Activated T-helper 2 cell treated with anti-CD3 and anti-CD28 coated beads, Interferon-gamma antibody, Interleukin-2, Interleukin-4, amounts not matched to agents 10 μg/mL and 5 μg/mL and 100 μg/mL, durations not matched to agents 14 hours and 24 hours and 36 hours (primary cell): ENCODE data around the gene COG4. TPM values are rescaled to one million over a fixed set of nuclear protein-coding genes. Genes with fewer than 3 reads are reported as not detected.

ENCODE experiments used
- DNase-seq: peaks from one replicate; pipeline ENCODE4 v3.0.0; 2021; ENCODE audit warnings: low spot score
- H3K27ac Mint-ChIP-seq: one replicate; pipeline ENCODE4 v1.8.0; 2021; ENCODE audit warnings: mixed read lengths
- H3K27me3 Mint-ChIP-seq: one replicate; pipeline ENCODE4 v1.8.0; 2021; ENCODE audit warnings: low read depth, mixed read lengths
- H3K36me3 Mint-ChIP-seq: one replicate; pipeline ENCODE4 v1.8.0; 2021; ENCODE audit warnings: low read depth, mixed read lengths
- H3K4me1 Mint-ChIP-seq: one replicate; pipeline ENCODE4 v1.8.0; 2021; ENCODE audit warnings: low read depth, mixed read lengths
- H3K4me3 Mint-ChIP-seq: one replicate; pipeline ENCODE4 v1.8.0; 2021; ENCODE audit warnings: low read depth, mild to moderate bottlenecking, moderate library complexity, mixed read lengths
- H3K9me3 Mint-ChIP-seq: one replicate; pipeline ENCODE4 v1.8.0; 2021; ENCODE audit warnings: mixed read lengths
- intact Hi-C: fragments of 100-400 bp; cut with micrococcal nuclease; formaldehyde crosslinking; loops from one replicate; pipeline ENCODE4 v1.15.1; 2023
- total RNA-seq: library from RNA; stranded (reverse); gene quantifications from 2 replicates; pipeline ENCODE4 v1.2.3, GENCODE V29; 2022

COG4 gene
- total RNA-seq, 1 donor from 2014 or later, result 37.9 TPM

GRCh38 chr16:70493802-70494201, 29.6 kb downstream of the COG4 start:
- Mint-ChIP-seq H3K36me3 (peaks cover 52% of the 10 kb centered on the region), H3K4me1 (peaks cover 13% of the 10 kb centered on the region), H3K4me3 (no peak overlapping the region), H3K27ac (peak overlapping the region; percentile 44), H3K27me3 (no peaks in the 10 kb centered on the region), H3K9me3 (no peaks in the 10 kb centered on the region)
- intact Hi-C loops, result no loop called here
- DNase-seq, result no peak

GRCh38 chr16:70490261-70490660, 33.1 kb downstream of the COG4 start:
- Mint-ChIP-seq H3K36me3 (peaks cover 39% of the 10 kb centered on the region), H3K4me1 (peaks cover 12% of the 10 kb centered on the region), H3K27me3 (no peaks in the 10 kb centered on the region), H3K4me3 (no peak overlapping the region), H3K27ac (no peak overlapping the region), H3K9me3 (no peaks in the 10 kb centered on the region)
- intact Hi-C loops, result no loop called here
- DNase-seq, result no peak

DNA sequence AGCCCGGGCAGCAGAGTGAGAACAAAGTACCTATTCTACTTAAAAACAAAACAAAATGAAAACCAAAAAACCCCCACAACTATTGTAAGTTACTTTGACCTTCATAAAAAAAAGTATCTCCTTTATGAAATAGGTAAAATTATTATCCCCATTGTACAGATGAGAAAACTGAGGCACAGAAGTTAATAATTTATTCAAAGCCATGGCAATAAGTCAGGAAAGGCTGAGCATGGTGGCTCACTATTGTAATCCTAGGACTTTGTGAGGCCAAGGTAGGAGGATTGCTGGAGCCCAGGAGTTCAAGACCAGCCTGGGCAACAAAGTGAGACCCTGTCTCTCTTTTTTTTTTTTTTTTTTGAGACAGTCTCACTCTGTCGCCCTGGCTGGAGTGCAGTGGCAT, 38.5 kb downstream of the COG4 start:
- H3K36me3 Mint-ChIP-seq, result peaks cover 25% of the 10 kb centered on the region
- H3K27ac Mint-ChIP-seq, result no peak overlapping the region
- intact Hi-C loops, result no loop called here
- H3K27me3 Mint-ChIP-seq, result no peaks in the 10 kb centered on the region
- DNase-seq, result no peak
- no peaks in the 10 kb centered on the region for H3K9me3 Mint-ChIP-seq
- no peak overlapping the region for H3K4me3 Mint-ChIP-seq
- no peaks in the 10 kb centered on the region for H3K4me1 Mint-ChIP-seq

DNA sequence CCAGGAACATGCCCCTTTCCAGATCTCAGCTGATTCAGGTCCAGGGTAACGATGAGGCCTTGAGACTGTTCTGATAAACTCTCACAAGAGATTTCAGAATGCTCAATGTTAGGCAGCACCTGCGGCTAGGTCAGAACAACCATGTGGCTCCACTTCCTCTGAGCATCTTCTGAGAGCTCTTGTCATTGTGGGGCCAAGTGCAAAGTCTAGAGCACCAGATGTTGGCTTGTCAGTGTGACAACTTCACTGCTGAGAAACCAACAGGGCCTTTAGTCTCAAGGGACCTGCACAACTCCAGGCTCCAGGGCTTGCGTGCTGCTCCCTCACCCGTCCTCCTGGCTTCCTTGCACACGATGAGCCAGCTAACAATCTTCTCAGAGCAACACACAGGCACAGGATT, 39.9 kb downstream of the COG4 start:
- no peaks in the 10 kb centered on the region for H3K9me3 Mint-ChIP-seq
- H3K36me3 Mint-ChIP-seq, result peaks cover 22% of the 10 kb centered on the region
- H3K27me3 Mint-ChIP-seq, result no peaks in the 10 kb centered on the region
- no peaks in the 10 kb centered on the region for H3K4me1 Mint-ChIP-seq
- no peak for DNase-seq
- intact Hi-C loops, result no loop called here
- H3K4me3 Mint-ChIP-seq, result no peak overlapping the region
- no peak overlapping the region for H3K27ac Mint-ChIP-seq

DNA sequence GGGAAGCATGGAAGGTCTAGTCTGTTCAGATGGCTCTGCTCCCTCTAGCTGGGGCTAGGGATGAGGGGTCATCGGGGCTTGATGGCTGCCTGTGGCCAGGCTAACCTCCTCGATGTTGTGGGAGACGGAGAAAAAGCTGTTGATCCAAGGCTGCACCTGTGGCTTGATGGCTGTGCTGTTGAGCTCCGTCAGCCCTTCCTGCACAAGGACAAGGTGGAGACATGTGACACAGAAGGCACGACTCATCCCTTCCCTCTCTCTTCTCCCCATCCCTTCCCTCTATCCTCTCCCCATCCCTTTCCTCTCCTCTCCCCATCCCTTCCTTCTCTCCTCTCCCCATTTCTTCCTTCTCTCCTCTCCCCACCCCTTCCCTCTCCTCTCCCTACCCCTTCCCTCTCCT, 40.7 kb downstream of the COG4 start:
- intact Hi-C loops, result no loop called here
- peaks cover 28% of the 10 kb centered on the region for H3K36me3 Mint-ChIP-seq

DNA sequence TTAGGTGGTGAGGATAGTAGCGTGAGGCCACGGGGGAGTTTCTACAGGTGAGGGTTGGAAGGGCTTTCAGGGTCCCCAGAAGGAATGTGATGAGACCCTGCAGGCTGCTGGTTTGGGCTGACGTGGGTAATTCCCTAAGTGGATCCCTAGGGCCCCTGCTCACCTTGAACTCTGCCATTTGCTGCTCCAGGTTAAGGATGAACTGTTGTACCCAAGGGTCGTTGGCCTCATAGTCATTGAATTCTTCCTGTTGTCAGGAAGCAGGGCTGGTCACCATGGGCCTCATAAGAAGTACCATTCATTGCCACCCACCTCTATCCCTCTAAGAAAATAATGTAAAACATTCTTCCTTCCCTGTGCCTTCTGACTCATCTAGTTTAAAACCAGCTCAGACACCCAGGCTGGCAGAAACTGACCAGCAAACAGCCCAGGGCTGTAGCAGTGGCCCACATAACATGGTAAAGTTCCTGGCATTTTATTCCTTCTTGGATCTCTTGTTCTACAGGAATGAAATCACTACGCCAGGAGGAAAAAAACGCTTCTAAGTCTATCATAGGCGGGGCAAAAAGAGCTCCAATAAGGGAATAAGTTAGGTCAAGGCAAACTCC, 41.3 kb downstream of the COG4 start:
- H3K4me1 Mint-ChIP-seq, result peaks cover 7% of the 10 kb centered on the region

More for the DNA sequence above, 40.7 kb downstream of the COG4 start:
- Mint-ChIP-seq H3K4me3 (no peak overlapping the region), H3K4me1 (peaks cover 3% of the 10 kb centered on the region), H3K27ac (peak overlapping the region; percentile 61), H3K9me3 (no peaks in the 10 kb centered on the region), H3K27me3 (no peaks in the 10 kb centered on the region)
- DNase-seq, result no peak

GRCh38 chr16:70480127-70481105, 42.9 kb downstream of the COG4 start:
- Mint-ChIP-seq H3K9me3 (no peaks in the 10 kb centered on the region), H3K27me3 (no peaks in the 10 kb centered on the region), H3K4me3 (no peak overlapping the region), H3K27ac (no peak overlapping the region), H3K36me3 (peaks cover 32% of the 10 kb centered on the region), H3K4me1 (peaks cover 18% of the 10 kb centered on the region)
- intact Hi-C loops, result no loop called here
- DNase-seq, result no peak

More for the DNA sequence above, 41.3 kb downstream of the COG4 start:
- Mint-ChIP-seq H3K36me3 (peaks cover 31% of the 10 kb centered on the region), H3K27me3 (no peaks in the 10 kb centered on the region), H3K9me3 (no peaks in the 10 kb centered on the region), H3K4me3 (no peak overlapping the region), H3K27ac (peak overlapping the region; percentile 61)
- DNase-seq, result no peak
- intact Hi-C loops, result no loop called here

GRCh38 chr16:70478912-70479341, 44.4 kb downstream of the COG4 start:
- intact Hi-C loops, result loop anchor here (5.0 kb wide), 1 partner anchor 77 kb away; no protein-coding TSS in a partner anchor
- Mint-ChIP-seq H3K36me3 (peaks cover 30% of the 10 kb centered on the region), H3K9me3 (no peaks in the 10 kb centered on the region), H3K4me3 (no peak overlapping the region), H3K4me1 (peaks cover 18% of the 10 kb centered on the region), H3K27ac (peak overlapping the region; percentile 28), H3K27me3 (no peaks in the 10 kb centered on the region)
- no peak for DNase-seq

DNA sequence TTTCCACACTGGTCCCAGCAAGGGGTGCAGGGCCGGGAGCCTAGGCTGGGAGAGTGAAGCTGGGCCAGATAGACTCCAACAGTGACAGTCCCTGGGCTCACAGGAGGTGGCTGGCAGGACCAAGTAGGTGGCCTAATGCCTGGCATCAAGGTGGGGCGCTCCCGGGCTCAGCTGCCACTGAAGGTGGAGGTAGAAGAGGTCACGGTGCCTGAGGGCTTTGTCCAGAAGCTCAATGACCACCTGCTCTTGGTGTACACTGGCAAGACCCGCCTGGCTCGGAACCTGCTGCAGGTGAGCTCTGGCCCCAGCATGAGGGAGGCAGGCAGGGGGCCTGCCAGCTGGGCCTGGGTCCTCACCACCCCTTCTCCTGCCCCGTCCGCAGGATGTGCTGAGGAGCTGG, 45.2 kb downstream of the COG4 start:
- Mint-ChIP-seq H3K4me1 (peaks cover 18% of the 10 kb centered on the region), H3K4me3 (no peak overlapping the region), H3K36me3 (peaks cover 34% of the 10 kb centered on the region), H3K9me3 (no peaks in the 10 kb centered on the region), H3K27me3 (no peaks in the 10 kb centered on the region), H3K27ac (peak overlapping the region; percentile 67)
- no peak for DNase-seq
- intact Hi-C loops, result loop anchor here (5.0 kb wide), 1 partner anchor 76 kb away; no protein-coding TSS in a partner anchor

DNA sequence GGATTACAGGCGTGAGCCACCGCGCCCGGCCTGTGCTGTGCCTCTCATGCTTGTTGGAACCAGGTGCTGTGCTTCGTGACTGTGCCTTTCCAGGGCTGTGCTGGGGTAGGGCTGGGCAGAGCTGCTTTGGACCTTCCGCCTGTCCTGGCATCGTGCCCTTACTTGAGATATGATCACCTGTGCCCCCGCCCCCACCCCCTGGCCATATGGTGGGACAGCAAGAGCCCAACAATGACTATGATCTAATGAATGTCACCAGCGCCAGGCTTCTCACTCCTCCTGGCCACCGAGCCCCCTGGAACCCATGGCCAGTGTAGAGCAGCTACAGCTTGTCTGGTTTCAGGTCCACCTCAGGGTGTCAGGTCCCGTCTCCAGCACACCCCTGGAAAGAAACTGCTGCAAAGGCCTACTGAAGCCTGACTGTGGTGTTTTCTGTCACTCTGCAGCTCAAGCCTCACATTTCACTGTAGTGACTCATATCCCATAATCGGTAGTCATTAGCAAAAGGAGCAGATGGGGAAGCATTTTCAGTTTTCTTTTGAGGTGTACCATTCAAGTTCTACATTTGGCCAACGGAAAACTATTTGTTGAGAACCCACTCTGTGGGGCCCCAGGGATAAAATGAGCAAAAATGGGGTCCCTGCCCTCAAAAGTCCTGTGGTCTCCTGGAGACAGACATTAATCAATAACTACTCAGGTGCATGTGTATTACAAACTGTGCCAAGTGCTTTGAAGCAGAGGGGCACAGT, 46.9 kb downstream of the COG4 start:
- peak overlapping the region; percentile 8 for H3K4me3 Mint-ChIP-seq
- peaks cover 25% of the 10 kb centered on the region for H3K36me3 Mint-ChIP-seq
- intact Hi-C loops, result loop anchor here (1.0 to 5.0 kb wide), 6 partner anchors 20 to 96 kb away; partner anchors contain the start of genes COG4, SF3B3 and ST3GAL2
- peak; percentile 39 for DNase-seq
- H3K9me3 Mint-ChIP-seq, result no peaks in the 10 kb centered on the region
- no peaks in the 10 kb centered on the region for H3K27me3 Mint-ChIP-seq
- peak overlapping the region; percentile 90 for H3K27ac Mint-ChIP-seq
- H3K4me1 Mint-ChIP-seq, result peaks cover 18% of the 10 kb centered on the region

DNA sequence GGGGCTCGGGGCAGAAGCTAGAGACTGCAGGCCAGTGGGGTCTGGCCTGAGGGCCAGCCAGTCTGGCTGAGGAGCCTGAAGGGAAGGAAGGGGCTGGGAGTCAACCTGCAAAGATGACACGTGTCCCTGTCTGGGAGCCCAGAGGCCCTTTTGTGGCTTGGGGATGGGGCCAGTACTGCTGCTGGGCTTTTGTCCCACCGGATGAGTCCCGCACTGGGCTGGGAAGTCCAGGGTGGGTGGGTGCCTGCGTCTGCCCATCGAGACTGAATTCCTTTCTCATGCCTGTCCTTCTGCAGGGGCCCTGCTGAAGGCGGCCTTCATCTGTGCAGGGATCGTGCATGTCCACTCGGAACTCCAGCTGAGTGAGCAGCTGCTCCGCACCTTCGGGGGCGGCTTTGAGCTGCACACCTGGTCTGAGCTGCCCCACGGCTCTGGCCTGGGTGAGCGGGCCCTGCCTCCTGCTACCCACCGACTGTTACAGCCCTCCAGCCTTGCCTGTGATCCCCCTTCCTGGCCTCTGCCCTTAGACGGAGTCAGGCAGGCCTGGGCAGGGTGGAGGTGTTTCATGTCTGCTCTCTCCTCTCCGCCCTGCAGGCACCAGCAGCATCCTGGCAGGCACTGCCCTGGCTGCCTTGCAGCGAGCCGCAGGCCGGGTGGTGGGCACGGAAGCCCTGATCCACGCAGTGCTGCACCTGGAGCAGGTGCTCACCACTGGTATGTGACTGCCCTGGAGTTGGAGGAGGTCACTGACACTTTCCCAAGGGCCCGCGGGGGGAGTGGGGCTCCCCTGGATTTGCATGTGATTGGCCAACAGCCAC, 48.1 kb downstream of the COG4 start:
- Mint-ChIP-seq H3K36me3 (peaks cover 20% of the 10 kb centered on the region), H3K4me1 (peaks cover 18% of the 10 kb centered on the region), H3K27ac (peak overlapping the region; percentile 90), H3K9me3 (no peaks in the 10 kb centered on the region), H3K4me3 (no peak overlapping the region), H3K27me3 (no peaks in the 10 kb centered on the region)
- DNase-seq, result no peak
- intact Hi-C loops, result loop anchor here (5.0 kb wide), 1 partner anchor 73 kb away; no protein-coding TSS in a partner anchor
